ENCODE results near the gene ITPR1. TPM values are rescaled to one million over a fixed set of nuclear protein-coding genes. Genes with fewer than 3 reads are reported as not detected.

Gene ITPR1
- total and polyA plus RNA-seq, 2 experiments from 2014 or later: 6.8 to 21.0 TPM

- no peaks in the 10 kb centered on the region for H3K27me3 ChIP-seq (ENCODE audit: insufficient read depth)
- no peak for DNase-seq (ENCODE audit: low spot score)
- Mint-ChIP-seq H3K4me1 (peaks cover 9% of the 10 kb centered on the region), H3K27ac (no peak overlapping the region), H3K4me3 (no peak overlapping the region), H3K36me3 (ENCODE audit: low read depth) (no peaks in the 10 kb centered on the region), H3K27me3 (ENCODE audit: insufficient read depth, low read depth, poor library complexity) (peaks cover 5% of the 10 kb centered on the region), H3K9me3 (no peaks in the 10 kb centered on the region)
- TF ChIP-seq EZH2 (IDR thresholded peaks at IDR 0.05; ENCODE audit: low read depth, unreplicated experiment) (no peak), JUNB (IDR thresholded peaks at IDR 0.05; ENCODE audit: unreplicated experiment) (no peak), CREB1 (CRISPR knock-in tag; IDR thresholded peaks at IDR 0.05; ENCODE audit: low read depth) (no peak), ZNF114 (CRISPR knock-in tag; IDR thresholded peaks at IDR 0.05) (no peak), STAT1 (IDR thresholded peaks at IDR 0.05; ENCODE audit: unreplicated experiment) (no peak), POLR2AphosphoS5 (IDR thresholded peaks at IDR 0.05; ENCODE audit: low read depth) (no peak), NANOG (IDR thresholded peaks at IDR 0.05; ENCODE audit: borderline replicate concordance) (no peak), EZH2phosphoT487 (IDR thresholded peaks at IDR 0.05; ENCODE audit: unreplicated experiment) (no peak), ZNF331 (CRISPR knock-in tag; IDR thresholded peaks at IDR 0.05; ENCODE audit: low read depth) (no peak)
- TF ChIP-seq, protein P1, sequence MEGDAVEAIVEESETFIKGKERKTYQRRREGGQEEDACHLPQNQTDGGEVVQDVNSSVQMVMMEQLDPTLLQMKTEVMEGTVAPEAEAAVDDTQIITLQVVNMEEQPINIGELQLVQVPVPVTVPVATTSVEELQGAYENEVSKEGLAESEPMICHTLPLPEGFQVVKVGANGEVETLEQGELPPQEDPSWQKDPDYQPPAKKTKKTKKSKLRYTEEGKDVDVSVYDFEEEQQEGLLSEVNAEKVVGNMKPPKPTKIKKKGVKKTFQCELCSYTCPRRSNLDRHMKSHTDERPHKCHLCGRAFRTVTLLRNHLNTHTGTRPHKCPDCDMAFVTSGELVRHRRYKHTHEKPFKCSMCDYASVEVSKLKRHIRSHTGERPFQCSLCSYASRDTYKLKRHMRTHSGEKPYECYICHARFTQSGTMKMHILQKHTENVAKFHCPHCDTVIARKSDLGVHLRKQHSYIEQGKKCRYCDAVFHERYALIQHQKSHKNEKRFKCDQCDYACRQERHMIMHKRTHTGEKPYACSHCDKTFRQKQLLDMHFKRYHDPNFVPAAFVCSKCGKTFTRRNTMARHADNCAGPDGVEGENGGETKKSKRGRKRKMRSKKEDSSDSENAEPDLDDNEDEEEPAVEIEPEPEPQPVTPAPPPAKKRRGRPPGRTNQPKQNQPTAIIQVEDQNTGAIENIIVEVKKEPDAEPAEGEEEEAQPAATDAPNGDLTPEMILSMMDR (conservative IDR thresholded peaks at IDR 0.05; ENCODE audit: low read depth in 2 of 2): no peak
- TF ChIP-seq, protein P2, sequence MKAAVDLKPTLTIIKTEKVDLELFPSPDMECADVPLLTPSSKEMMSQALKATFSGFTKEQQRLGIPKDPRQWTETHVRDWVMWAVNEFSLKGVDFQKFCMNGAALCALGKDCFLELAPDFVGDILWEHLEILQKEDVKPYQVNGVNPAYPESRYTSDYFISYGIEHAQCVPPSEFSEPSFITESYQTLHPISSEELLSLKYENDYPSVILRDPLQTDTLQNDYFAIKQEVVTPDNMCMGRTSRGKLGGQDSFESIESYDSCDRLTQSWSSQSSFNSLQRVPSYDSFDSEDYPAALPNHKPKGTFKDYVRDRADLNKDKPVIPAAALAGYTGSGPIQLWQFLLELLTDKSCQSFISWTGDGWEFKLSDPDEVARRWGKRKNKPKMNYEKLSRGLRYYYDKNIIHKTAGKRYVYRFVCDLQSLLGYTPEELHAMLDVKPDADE (IDR thresholded peaks at IDR 0.05): no peak
- TF ChIP-seq, protein P3, sequence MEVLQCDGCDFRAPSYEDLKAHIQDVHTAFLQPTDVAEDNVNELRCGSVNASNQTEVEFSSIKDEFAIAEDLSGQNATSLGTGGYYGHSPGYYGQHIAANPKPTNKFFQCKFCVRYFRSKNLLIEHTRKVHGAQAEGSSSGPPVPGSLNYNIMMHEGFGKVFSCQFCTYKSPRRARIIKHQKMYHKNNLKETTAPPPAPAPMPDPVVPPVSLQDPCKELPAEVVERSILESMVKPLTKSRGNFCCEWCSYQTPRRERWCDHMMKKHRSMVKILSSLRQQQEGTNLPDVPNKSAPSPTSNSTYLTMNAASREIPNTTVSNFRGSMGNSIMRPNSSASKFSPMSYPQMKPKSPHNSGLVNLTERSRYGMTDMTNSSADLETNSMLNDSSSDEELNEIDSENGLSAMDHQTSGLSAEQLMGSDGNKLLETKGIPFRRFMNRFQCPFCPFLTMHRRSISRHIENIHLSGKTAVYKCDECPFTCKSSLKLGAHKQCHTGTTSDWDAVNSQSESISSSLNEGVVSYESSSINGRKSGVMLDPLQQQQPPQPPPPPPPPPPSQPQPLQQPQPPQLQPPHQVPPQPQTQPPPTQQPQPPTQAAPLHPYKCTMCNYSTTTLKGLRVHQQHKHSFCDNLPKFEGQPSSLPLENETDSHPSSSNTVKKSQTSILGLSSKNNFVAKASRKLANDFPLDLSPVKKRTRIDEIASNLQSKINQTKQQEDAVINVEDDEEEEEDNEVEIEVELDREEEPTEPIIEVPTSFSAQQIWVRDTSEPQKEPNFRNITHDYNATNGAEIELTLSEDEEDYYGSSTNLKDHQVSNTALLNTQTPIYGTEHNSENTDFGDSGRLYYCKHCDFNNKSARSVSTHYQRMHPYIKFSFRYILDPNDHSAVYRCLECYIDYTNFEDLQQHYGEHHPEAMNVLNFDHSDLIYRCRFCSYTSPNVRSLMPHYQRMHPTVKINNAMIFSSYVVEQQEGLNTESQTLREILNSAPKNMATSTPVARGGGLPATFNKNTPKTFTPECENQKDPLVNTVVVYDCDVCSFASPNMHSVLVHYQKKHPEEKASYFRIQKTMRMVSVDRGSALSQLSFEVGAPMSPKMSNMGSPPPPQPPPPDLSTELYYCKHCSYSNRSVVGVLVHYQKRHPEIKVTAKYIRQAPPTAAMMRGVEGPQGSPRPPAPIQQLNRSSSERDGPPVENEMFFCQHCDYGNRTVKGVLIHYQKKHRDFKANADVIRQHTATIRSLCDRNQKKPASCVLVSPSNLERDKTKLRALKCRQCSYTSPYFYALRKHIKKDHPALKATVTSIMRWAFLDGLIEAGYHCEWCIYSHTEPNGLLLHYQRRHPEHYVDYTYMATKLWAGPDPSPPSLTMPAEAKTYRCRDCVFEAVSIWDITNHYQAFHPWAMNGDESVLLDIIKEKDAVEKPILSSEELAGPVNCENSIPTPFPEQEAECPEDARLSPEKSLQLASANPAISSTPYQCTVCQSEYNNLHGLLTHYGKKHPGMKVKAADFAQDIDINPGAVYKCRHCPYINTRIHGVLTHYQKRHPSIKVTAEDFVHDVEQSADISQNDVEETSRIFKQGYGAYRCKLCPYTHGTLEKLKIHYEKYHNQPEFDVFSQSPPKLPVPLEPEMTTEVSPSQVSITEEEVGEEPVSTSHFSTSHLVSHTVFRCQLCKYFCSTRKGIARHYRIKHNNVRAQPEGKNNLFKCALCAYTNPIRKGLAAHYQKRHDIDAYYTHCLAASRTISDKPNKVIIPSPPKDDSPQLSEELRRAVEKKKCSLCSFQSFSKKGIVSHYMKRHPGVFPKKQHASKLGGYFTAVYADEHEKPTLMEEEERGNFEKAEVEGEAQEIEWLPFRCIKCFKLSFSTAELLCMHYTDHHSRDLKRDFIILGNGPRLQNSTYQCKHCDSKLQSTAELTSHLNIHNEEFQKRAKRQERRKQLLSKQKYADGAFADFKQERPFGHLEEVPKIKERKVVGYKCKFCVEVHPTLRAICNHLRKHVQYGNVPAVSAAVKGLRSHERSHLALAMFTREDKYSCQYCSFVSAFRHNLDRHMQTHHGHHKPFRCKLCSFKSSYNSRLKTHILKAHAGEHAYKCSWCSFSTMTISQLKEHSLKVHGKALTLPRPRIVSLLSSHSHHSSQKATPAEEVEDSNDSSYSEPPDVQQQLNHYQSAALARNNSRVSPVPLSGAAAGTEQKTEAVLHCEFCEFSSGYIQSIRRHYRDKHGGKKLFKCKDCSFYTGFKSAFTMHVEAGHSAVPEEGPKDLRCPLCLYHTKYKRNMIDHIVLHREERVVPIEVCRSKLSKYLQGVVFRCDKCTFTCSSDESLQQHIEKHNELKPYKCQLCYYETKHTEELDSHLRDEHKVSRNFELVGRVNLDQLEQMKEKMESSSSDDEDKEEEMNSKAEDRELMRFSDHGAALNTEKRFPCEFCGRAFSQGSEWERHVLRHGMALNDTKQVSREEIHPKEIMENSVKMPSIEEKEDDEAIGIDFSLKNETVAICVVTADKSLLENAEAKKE (CRISPR knock-in tag; IDR thresholded peaks at IDR 0.05): no peak
- TF ChIP-seq, protein P4, sequence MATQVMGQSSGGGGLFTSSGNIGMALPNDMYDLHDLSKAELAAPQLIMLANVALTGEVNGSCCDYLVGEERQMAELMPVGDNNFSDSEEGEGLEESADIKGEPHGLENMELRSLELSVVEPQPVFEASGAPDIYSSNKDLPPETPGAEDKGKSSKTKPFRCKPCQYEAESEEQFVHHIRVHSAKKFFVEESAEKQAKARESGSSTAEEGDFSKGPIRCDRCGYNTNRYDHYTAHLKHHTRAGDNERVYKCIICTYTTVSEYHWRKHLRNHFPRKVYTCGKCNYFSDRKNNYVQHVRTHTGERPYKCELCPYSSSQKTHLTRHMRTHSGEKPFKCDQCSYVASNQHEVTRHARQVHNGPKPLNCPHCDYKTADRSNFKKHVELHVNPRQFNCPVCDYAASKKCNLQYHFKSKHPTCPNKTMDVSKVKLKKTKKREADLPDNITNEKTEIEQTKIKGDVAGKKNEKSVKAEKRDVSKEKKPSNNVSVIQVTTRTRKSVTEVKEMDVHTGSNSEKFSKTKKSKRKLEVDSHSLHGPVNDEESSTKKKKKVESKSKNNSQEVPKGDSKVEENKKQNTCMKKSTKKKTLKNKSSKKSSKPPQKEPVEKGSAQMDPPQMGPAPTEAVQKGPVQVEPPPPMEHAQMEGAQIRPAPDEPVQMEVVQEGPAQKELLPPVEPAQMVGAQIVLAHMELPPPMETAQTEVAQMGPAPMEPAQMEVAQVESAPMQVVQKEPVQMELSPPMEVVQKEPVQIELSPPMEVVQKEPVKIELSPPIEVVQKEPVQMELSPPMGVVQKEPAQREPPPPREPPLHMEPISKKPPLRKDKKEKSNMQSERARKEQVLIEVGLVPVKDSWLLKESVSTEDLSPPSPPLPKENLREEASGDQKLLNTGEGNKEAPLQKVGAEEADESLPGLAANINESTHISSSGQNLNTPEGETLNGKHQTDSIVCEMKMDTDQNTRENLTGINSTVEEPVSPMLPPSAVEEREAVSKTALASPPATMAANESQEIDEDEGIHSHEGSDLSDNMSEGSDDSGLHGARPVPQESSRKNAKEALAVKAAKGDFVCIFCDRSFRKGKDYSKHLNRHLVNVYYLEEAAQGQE (IDR thresholded peaks at IDR 0.05; ENCODE audit: unreplicated experiment): no peak
- no peaks in the 10 kb centered on the region for H3K4me1 ChIP-seq (ENCODE audit: insufficient read depth)
- no peaks in the 10 kb centered on the region for H4K20me1 ChIP-seq (replicated peaks; ENCODE audit: insufficient read depth)
- H3K4me2 ChIP-seq: no peak overlapping the region
- no peak overlapping the region for H3K27ac ChIP-seq (ENCODE audit: low read depth)
- H3F3A ChIP-seq (replicated peaks; ENCODE audit: low read depth): no peaks in the 10 kb centered on the region
- no peak overlapping the region for H3K4me3 ChIP-seq
- no peak overlapping the region for H2AFZ ChIP-seq
- H3K9me2 ChIP-seq (ENCODE audit: insufficient read depth): no peaks in the 10 kb centered on the region
- H3K79me2 ChIP-seq (replicated peaks; ENCODE audit: insufficient read depth): no peaks in the 10 kb centered on the region
- ATAC-seq: no peak
- H3K36me3 ChIP-seq (ENCODE audit: insufficient read depth): no peaks in the 10 kb centered on the region
Measured at GRCh38 chr3:4565809-4566501, 72.8 kb downstream of the ITPR1 start.

All from GM23338 (cell line).